Osteoblast (primary cell): Measurements from ENCODE around the gene ADIPOR2. TPM values are rescaled to one million over a fixed set of nuclear protein-coding genes. Genes with fewer than 3 reads are reported as not detected.
A peak's percentile ranks its signal among the peaks of the same experiment; 100 is the strongest.

Experiments
- DNase-seq: peaks from one replicate; pipeline ENCODE4 v3.0.0; 2011; ENCODE audit warnings: low spot score, mixed read lengths; ENCODE audit not compliant: insufficient read length; ENCODE audit errors: missing footprints
- H2AFZ ChIP-seq: 2 replicates; pipeline ENCODE4 v1.6.0; 2011; ENCODE audit warnings: mild to moderate bottlenecking, low read length
- H3K27ac ChIP-seq: 2 replicates; pipeline ENCODE4 v1.5.1; 2011; ENCODE audit warnings: mild to moderate bottlenecking, low read depth, low read length, moderate library complexity
- H3K27me3 ChIP-seq: 2 replicates; pipeline ENCODE4 v1.6.0; 2012; ENCODE audit warnings: mild to moderate bottlenecking, control low read depth, inconsistent platforms, low read length, moderate library complexity; ENCODE audit not compliant: insufficient read depth
- H3K36me3 ChIP-seq: 2 replicates; pipeline ENCODE4 v1.5.1; 2011; ENCODE audit warnings: mild to moderate bottlenecking, low read length, control low read depth, moderate library complexity; ENCODE audit not compliant: insufficient read depth
- H3K4me1 ChIP-seq: 2 replicates; pipeline ENCODE4 v1.5.1; 2011; ENCODE audit warnings: mild to moderate bottlenecking, low read length, control low read depth, moderate library complexity; ENCODE audit not compliant: insufficient read depth
- H3K4me2 ChIP-seq: 2 replicates; pipeline ENCODE4 v1.6.0; 2011; ENCODE audit warnings: mild to moderate bottlenecking, low read length; ENCODE audit not compliant: insufficient read depth
- H3K4me3 ChIP-seq: fragments of 200-600 bp; sonication (generic); 3 replicates; pipeline ENCODE4 v1.5.1; 2012; ENCODE audit warnings: mild to moderate bottlenecking, low read length, inconsistent platforms; ENCODE audit not compliant: insufficient read depth
- H3K79me2 ChIP-seq: 2 replicates; pipeline ENCODE4 v1.6.0; 2012; ENCODE audit warnings: mild to moderate bottlenecking, low read length, control low read depth, inconsistent platforms; ENCODE audit not compliant: insufficient read depth
- H3K9me3 ChIP-seq: 2 replicates; pipeline ENCODE4 v1.5.1; 2011; ENCODE audit warnings: low read depth, low read length, control low read depth
- H4K20me1 ChIP-seq: 2 replicates; pipeline ENCODE4 v1.6.0; 2012; ENCODE audit warnings: mild to moderate bottlenecking, low read length, control low read depth; ENCODE audit not compliant: insufficient read depth
- CTCF ChIP-seq: IDR thresholded peaks from 2 replicates; pipeline ENCODE4 v1.5.1; 2011; ENCODE audit warnings: mild to moderate bottlenecking, low read depth, low read length, moderate library complexity; ENCODE audit errors: extremely low read depth
- total RNA-seq: library from RNA; depleted of rRNA; stranded (reverse); fragments of >200 nt; gene quantifications from 2 replicates; pipeline ENCODE4 v1.2.3, GENCODE V29; 2012

ADIPOR2 gene
- total RNA-seq, 1 donor, result 32.2 TPM

- peaks cover 74% of the 10 kb centered on the region for H3K79me2 ChIP-seq
- peaks cover 45% of the 10 kb centered on the region for H4K20me1 ChIP-seq
- no peak for DNase-seq
These were observed 25.5 kb downstream of the ADIPOR2 start for GRCh38 chr12:1716215-1716862.

GRCh38 chr12:1716911-1717310, 26.0 kb downstream of the ADIPOR2 start:
- Histone ChIP-seq H2AFZ (no peak overlapping the region), H3K27ac (no peak overlapping the region), H3K9me3 (no peaks in the 10 kb centered on the region), H3K27me3 (no peaks in the 10 kb centered on the region), H3K4me1 (peaks cover 10% of the 10 kb centered on the region), H3K4me2 (no peak overlapping the region), H3K79me2 (peaks cover 74% of the 10 kb centered on the region), H4K20me1 (peaks cover 45% of the 10 kb centered on the region), H3K36me3 (no peaks in the 10 kb centered on the region), H3K4me3 (no peak overlapping the region)
- peak; percentile 58 for DNase-seq
- TF ChIP-seq CTCF, result no peak

More at GRCh38 chr12:1716215-1716862, 25.5 kb downstream of the ADIPOR2 start:
- H3K4me1 ChIP-seq, result peaks cover 10% of the 10 kb centered on the region
- no peak overlapping the region for H3K4me3 ChIP-seq
- no peaks in the 10 kb centered on the region for H3K9me3 ChIP-seq
- H3K36me3 ChIP-seq, result no peaks in the 10 kb centered on the region
- no peak overlapping the region for H3K27ac ChIP-seq
- no peak overlapping the region for H3K4me2 ChIP-seq
- H2AFZ ChIP-seq, result no peak overlapping the region
- TF ChIP-seq CTCF, result no peak
- H3K27me3 ChIP-seq, result no peaks in the 10 kb centered on the region

- Histone ChIP-seq H3K4me1 (peaks cover 10% of the 10 kb centered on the region), H3K4me2 (no peak overlapping the region), H3K4me3 (no peak overlapping the region), H3K36me3 (no peaks in the 10 kb centered on the region), H4K20me1 (peaks cover 53% of the 10 kb centered on the region), H3K79me2 (peaks cover 70% of the 10 kb centered on the region), H2AFZ (no peak overlapping the region), H3K27ac (no peak overlapping the region), H3K27me3 (no peaks in the 10 kb centered on the region), H3K9me3 (no peaks in the 10 kb centered on the region)
- DNase-seq, result no peak
- no peak for TF ChIP-seq CTCF
These were observed 28.3 kb downstream of the ADIPOR2 start for GRCh38 chr12:1719139-1719538.

- Histone ChIP-seq H4K20me1 (peaks cover 56% of the 10 kb centered on the region), H3K27me3 (no peaks in the 10 kb centered on the region), H3K36me3 (no peaks in the 10 kb centered on the region), H3K79me2 (peaks cover 64% of the 10 kb centered on the region), H3K9me3 (no peaks in the 10 kb centered on the region), H2AFZ (no peak overlapping the region), H3K4me1 (peaks cover 10% of the 10 kb centered on the region), H3K4me2 (no peak overlapping the region), H3K27ac (no peak overlapping the region), H3K4me3 (no peak overlapping the region)
- DNase-seq, result no peak
- no peak for TF ChIP-seq CTCF
These were observed 29.6 kb downstream of the ADIPOR2 start for GRCh38 chr12:1720494-1720893.
